Measurements from ENCODE around the gene RRAS2. TPM values are rescaled to one million over a fixed set of nuclear protein-coding genes. Genes with fewer than 3 reads are reported as not detected.

RRAS2 gene
- total RNA-seq, 1 donor from 2014 or later: 36.6 TPM

DNA sequence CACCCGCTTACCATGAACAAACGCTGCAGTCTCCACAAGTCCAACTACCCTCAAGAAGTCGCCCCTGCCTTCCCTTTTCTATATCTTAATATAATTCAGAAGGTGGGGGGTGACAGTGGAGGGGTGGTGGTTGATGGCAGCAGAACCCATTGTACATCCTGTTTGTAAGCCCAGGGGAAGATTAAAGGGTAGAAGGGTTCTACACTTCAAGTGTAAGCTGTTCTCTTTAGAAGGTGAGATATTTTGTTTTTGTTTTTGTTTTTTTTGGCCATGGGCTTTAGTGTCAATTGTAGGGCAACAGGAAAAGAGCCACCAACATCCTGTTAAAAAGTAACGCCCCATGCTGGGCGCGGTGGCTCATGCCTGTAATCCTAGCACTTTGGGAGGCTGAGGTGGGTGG, 34.9 kb upstream of the RRAS2 start:
- no peaks in the 10 kb centered on the region for H3K4me1 Mint-ChIP-seq
- TF ChIP-seq, protein P1, sequence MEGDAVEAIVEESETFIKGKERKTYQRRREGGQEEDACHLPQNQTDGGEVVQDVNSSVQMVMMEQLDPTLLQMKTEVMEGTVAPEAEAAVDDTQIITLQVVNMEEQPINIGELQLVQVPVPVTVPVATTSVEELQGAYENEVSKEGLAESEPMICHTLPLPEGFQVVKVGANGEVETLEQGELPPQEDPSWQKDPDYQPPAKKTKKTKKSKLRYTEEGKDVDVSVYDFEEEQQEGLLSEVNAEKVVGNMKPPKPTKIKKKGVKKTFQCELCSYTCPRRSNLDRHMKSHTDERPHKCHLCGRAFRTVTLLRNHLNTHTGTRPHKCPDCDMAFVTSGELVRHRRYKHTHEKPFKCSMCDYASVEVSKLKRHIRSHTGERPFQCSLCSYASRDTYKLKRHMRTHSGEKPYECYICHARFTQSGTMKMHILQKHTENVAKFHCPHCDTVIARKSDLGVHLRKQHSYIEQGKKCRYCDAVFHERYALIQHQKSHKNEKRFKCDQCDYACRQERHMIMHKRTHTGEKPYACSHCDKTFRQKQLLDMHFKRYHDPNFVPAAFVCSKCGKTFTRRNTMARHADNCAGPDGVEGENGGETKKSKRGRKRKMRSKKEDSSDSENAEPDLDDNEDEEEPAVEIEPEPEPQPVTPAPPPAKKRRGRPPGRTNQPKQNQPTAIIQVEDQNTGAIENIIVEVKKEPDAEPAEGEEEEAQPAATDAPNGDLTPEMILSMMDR (conservative IDR thresholded peaks at IDR 0.05): no peak
- H3K36me3 Mint-ChIP-seq (ENCODE audit: low read depth): no peaks in the 10 kb centered on the region
- peaks cover 11% of the 10 kb centered on the region for H3K27me3 Mint-ChIP-seq (ENCODE audit: low read depth)
- no peaks in the 10 kb centered on the region for H3K9me3 Mint-ChIP-seq
- DNase-seq (ENCODE audit: low read depth, low spot score): no peak
- no peak overlapping the region for H3K4me3 Mint-ChIP-seq
- H3K27ac Mint-ChIP-seq (ENCODE audit: unreplicated experiment): no peak overlapping the region

DNA sequence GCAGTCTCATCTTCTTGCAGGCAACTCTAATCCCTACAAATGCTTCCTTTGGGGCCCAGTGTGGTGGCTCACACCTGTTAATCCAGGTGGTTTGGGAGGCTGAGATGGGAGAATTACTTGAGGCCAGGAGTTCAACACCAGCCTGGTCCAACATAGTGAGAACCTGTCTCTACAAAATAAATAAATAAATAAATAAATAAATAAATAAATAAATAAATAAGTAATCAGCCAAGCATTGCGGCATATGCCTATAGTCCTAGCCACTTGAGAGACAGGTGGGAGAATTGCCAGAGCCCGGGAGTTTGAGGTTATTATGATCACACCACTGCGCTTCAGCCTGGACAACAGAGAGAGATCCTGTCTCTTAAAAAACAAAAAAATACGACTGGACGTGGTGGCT, 34.1 kb upstream of the RRAS2 start:
- H3K9me3 Mint-ChIP-seq: no peaks in the 10 kb centered on the region
- no peaks in the 10 kb centered on the region for H3K36me3 Mint-ChIP-seq (ENCODE audit: low read depth)
- DNase-seq (ENCODE audit: low read depth, low spot score): no peak
- peaks cover 11% of the 10 kb centered on the region for H3K27me3 Mint-ChIP-seq (ENCODE audit: low read depth)
- H3K4me3 Mint-ChIP-seq: no peak overlapping the region
- no peak overlapping the region for H3K27ac Mint-ChIP-seq (ENCODE audit: unreplicated experiment)
- TF ChIP-seq, protein P1 (conservative IDR thresholded peaks at IDR 0.05): no peak
- H3K4me1 Mint-ChIP-seq: no peaks in the 10 kb centered on the region

DNA sequence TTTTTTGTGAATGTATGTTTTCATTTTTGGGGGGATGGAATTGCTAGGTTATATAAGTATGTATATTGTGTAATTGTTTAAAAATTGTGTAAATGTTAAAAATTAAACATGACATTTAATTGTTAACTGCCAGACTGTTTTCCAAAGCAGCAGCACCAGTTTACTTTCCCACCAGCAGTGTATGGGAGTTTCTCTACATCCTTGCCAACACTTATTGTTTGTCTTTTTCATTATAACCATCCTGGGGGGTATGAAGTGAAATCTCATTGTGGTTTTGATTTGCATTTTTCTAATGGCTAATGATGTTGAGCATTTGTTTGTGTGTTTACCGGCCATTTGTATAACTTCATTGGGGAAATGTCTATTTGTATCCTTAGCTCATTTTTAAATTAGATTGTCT, 31.7 kb upstream of the RRAS2 start:
- H3K4me1 Mint-ChIP-seq: peaks cover 7% of the 10 kb centered on the region
- TF ChIP-seq, protein P1 (conservative IDR thresholded peaks at IDR 0.05): no peak

DNA sequence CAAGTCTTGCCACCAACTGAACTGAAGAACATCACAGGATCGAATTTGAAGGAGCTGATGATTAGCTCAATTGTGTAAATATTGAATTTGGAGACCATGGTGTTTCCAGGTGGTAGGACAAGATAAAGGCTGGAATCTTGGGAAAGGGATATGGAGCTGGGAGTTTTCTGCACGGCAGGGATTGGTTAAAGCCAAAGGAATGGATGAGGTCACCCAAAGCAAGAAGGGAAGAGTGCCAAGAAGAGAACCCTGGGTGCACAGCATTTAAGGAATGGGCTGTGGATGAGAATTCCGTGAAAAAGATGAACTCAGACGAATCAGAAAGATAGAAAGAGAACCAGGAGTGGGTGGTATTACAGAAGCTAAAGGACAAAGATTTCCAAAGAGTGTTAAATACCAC, 29.4 kb upstream of the RRAS2 start:
- Mint-ChIP-seq H3K4me1 (peaks cover 7% of the 10 kb centered on the region), H3K4me3 (no peak overlapping the region), H3K36me3 (ENCODE audit: low read depth) (no peaks in the 10 kb centered on the region), H3K27me3 (ENCODE audit: low read depth) (peaks cover 19% of the 10 kb centered on the region), H3K27ac (ENCODE audit: unreplicated experiment) (no peak overlapping the region), H3K9me3 (no peaks in the 10 kb centered on the region)
- TF ChIP-seq, protein P1 (conservative IDR thresholded peaks at IDR 0.05): no peak
- DNase-seq (ENCODE audit: low read depth, low spot score): no peak

More for the DNA sequence above, 31.7 kb upstream of the RRAS2 start:
- Mint-ChIP-seq H3K27ac (ENCODE audit: unreplicated experiment) (no peak overlapping the region), H3K27me3 (ENCODE audit: low read depth) (peaks cover 17% of the 10 kb centered on the region), H3K9me3 (no peaks in the 10 kb centered on the region), H3K36me3 (ENCODE audit: low read depth) (no peaks in the 10 kb centered on the region), H3K4me3 (no peak overlapping the region)
- DNase-seq (ENCODE audit: low read depth, low spot score): no peak

DNA sequence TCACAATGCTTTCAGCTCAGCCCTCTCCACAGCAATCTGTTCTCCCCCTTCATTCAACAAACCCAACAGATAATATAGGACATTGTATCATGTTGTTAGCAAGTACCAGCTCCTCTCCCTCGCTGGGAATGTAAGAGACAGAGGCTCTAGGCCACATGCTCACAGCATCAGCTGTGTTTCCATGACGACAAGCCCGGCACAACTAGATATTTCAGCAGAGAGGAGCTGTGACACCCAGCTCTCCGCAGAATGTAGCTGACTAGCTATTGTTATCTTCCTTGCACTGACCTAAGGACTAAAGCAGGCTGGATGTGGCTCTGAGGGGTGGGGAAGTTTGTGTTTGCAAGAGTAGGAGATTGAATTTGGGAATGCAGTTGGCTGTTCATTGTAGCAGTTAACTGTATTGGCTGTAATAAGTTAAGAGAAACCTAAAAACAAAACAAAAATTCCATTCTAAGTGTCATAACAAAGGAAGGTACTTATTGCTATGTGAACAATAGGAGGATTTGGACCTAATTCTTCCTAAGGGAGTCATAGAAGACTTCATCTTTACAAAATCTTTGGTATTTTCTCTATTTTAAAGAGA, 28.0 kb upstream of the RRAS2 start:
- TF ChIP-seq, protein P1 (conservative IDR thresholded peaks at IDR 0.05): no peak
- Mint-ChIP-seq H3K36me3 (ENCODE audit: low read depth) (no peaks in the 10 kb centered on the region), H3K27ac (ENCODE audit: unreplicated experiment) (no peak overlapping the region), H3K27me3 (ENCODE audit: low read depth) (peaks cover 32% of the 10 kb centered on the region), H3K9me3 (no peaks in the 10 kb centered on the region), H3K4me3 (no peak overlapping the region), H3K4me1 (peaks cover 7% of the 10 kb centered on the region)
- DNase-seq (ENCODE audit: low read depth, low spot score): peak; percentile 53

Measured in neural crest cell (in vitro differentiated cells).